DOHH2 (cell line): ENCODE measurements around the gene PACRG.

ENCODE experiments used
- EZH2phosphoT487 ChIP-seq: fragments of 200-600 bp; sonication (generic); IDR thresholded peaks from 2 replicates; pipeline ENCODE4 v1.6.1; 2017; ENCODE audit warnings: borderline replicate concordance, mild to moderate bottlenecking, antibody characterized with exemption, low read length, moderate library complexity, mixed read lengths
- TF ChIP-seq, protein P1 (sequence below): fragments of 200-600 bp; sonication (generic); IDR thresholded peaks from one replicate; pipeline ENCODE4 v1.5.1; 2014; ENCODE audit warnings: antibody characterized with exemption, mild to moderate bottlenecking, low read depth, low read length; ENCODE audit not compliant: poor library complexity, severe bottlenecking

DNA sequence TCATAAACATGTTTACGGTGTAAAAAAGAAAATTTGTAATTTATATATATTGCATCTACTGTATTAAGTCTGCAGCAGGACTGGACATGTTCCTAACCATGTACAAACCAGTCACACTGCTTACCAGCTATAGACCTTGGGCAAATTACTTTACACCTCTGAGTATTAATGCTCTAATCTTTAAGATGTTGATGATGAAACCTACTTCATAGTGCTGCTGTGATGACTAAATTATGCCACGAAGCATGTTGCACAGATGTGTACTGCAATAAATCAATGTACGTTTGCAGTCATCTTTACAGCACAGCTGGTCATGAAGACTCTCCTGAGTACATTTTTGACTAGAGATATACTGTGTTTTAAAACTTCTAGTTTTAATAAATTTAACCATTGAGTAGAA, 42.8 kb upstream of the PACRG start:
- TF ChIP-seq, protein P1, sequence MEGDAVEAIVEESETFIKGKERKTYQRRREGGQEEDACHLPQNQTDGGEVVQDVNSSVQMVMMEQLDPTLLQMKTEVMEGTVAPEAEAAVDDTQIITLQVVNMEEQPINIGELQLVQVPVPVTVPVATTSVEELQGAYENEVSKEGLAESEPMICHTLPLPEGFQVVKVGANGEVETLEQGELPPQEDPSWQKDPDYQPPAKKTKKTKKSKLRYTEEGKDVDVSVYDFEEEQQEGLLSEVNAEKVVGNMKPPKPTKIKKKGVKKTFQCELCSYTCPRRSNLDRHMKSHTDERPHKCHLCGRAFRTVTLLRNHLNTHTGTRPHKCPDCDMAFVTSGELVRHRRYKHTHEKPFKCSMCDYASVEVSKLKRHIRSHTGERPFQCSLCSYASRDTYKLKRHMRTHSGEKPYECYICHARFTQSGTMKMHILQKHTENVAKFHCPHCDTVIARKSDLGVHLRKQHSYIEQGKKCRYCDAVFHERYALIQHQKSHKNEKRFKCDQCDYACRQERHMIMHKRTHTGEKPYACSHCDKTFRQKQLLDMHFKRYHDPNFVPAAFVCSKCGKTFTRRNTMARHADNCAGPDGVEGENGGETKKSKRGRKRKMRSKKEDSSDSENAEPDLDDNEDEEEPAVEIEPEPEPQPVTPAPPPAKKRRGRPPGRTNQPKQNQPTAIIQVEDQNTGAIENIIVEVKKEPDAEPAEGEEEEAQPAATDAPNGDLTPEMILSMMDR, result no peak
- no peak for TF ChIP-seq EZH2phosphoT487
